K562 (cell line): Measurements from ENCODE around the gene UNC13C.

Experiments
- CTCF ChIP-seq, 3 experiments: IDR thresholded peaks in 2 of 3; conservative IDR thresholded peaks in 1 of 3; 2 replicates each; pipeline ENCODE4 v1.5.1; 2011 to 2012; ENCODE audit warnings: low read length in 3 of 3, mild to moderate bottlenecking in 3 of 3, control low read depth in 2 of 3, improper control_type of control experiment in 1 of 3, inconsistent platforms in 1 of 3, low read depth in 1 of 3, mixed read lengths in 1 of 3, moderate library complexity in 1 of 3; ENCODE audit not compliant: insufficient read depth in 2 of 3
- ETV5 ChIP-seq: sonication (generic); formaldehyde crosslinking; IDR thresholded peaks from 2 replicates; pipeline ENCODE4 v1.4.0; 2020; ENCODE audit warnings: low read depth, mild to moderate bottlenecking, missing genetic modification reagents
- FOXK1 ChIP-seq: sonication (generic); formaldehyde crosslinking; IDR thresholded peaks from 2 replicates; pipeline ENCODE4 v1.8.0; 2022; ENCODE audit warnings: missing genetic modification reagents, mild to moderate bottlenecking, borderline replicate concordance
- POLR2A ChIP-seq: fragments of 450-650 bp; conservative IDR thresholded peaks from 2 replicates; pipeline ENCODE4 v1.6.1; 2016
- POLR2AphosphoS5 ChIP-seq: IDR thresholded peaks from 2 replicates; pipeline ENCODE4 v1.6.1; 2011; ENCODE audit warnings: mild to moderate bottlenecking, low read depth, low read length, moderate library complexity; ENCODE audit not compliant: control insufficient read depth, insufficient read depth
- PRMT5 ChIP-seq: sonication (generic); formaldehyde crosslinking; IDR thresholded peaks from 2 replicates; pipeline ENCODE4 v1.5.0; 2020; ENCODE audit warnings: missing genetic modification reagents
- REST ChIP-seq, 2 experiments: fragments of 450-650 bp; formaldehyde crosslinking in 1 of 2; IDR thresholded peaks; 2 replicates each; pipeline versions ENCODE4 v1.4.0 to v1.6.1; 2014 to 2020; ENCODE audit warnings: mild to moderate bottlenecking in 2 of 2, borderline replicate concordance in 1 of 2, low read depth in 1 of 2
- SETDB1 ChIP-seq: IDR thresholded peaks from one replicate; pipeline ENCODE4 v1.6.1; 2012; ENCODE audit warnings: low read length, control low read depth, inconsistent platforms
- SRF ChIP-seq, 2 experiments: fragments of 250-450, 450-650 bp in 1 of 2; sonication (Bioruptor Pico) in 1 of 2; sonication (generic) in 1 of 2; formaldehyde crosslinking; IDR thresholded peaks; 2 replicates each; pipeline versions ENCODE4 v1.5.0 to v1.5.1; 2020 to 2022; ENCODE audit warnings: mild to moderate bottlenecking in 1 of 2, missing genetic modification reagents in 1 of 2
- ZBTB7A ChIP-seq: IDR thresholded peaks from 2 replicates; pipeline ENCODE4 v1.6.1; 2011; ENCODE audit warnings: low read depth, mild to moderate bottlenecking, low read length, moderate library complexity, borderline replicate concordance; ENCODE audit not compliant: control insufficient read depth
- ZFX ChIP-seq: sonication (generic); formaldehyde crosslinking; IDR thresholded peaks from 2 replicates; pipeline ENCODE4 v1.8.0; 2022; ENCODE audit warnings: mild to moderate bottlenecking, missing genetic modification reagents, moderate library complexity
- ZNF197 ChIP-seq: fragments of 200-800 bp; sonication (Bioruptor generic); IDR thresholded peaks from 2 replicates; pipeline ENCODE4 v1.6.1; 2016; ENCODE audit warnings: low read depth, missing genetic modification characterization, missing compliant biosample characterization
- TF ChIP-seq, protein P1 (sequence below): sonication (generic); formaldehyde crosslinking; IDR thresholded peaks from 2 replicates; pipeline ENCODE4 v1.8.1; 2023; ENCODE audit warnings: mild to moderate bottlenecking, missing genetic modification reagents

DNA sequence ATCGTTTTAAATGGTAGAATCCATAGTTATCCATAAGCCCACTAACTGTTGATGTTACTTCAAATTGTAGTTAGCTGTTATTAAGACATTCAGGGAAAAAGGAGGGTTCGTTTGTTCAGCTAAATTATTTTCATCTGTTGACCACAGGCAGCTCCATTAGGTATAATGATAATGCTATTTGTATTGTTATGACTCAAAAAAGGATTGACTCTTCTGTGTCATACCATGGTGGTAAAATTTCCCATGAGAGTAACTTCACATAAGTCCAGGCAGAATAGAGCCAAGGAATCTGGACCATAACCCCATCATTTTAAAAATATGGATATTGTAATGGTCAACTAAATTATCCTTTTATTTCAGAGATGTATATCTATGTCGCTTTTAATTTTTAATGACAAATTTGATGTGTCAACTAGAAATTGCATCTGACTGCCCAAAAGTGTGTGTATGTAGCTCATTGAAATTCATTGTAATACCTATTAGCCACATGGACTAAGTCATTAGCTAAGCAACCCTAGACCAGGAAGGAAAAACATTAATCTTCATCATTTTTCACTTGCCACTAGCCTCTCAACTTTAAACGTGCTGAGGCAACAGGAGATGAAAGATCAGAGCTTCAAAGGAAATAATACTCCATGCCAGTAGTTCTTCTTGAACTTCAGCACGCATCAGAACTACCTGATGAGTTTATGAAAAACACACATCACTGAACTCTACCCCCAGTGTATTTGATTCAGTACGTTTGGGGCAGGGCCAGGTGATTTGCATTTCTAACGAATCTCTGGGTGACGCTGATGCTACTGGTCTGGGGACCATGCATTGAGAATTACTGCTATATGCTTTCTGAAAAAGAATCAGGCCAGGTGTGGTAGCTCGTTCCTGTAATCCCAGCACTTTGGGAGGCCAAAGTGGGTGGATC, 537.7 kb downstream of the UNC13C start:
- no peak for TF ChIP-seq REST (IDR thresholded peaks at IDR 0.05; ENCODE audit: borderline replicate concordance)
- no peak for TF ChIP-seq REST (CRISPR knock-in tag; IDR thresholded peaks at IDR 0.05; ENCODE audit: low read depth)
- no peak for TF ChIP-seq ZBTB7A
- TF ChIP-seq PRMT5 (CRISPR knock-in tag) = no peak
- no peak for TF ChIP-seq POLR2AphosphoS5
- TF ChIP-seq CTCF (IDR thresholded peaks at IDR 0.05 in 2 of 3, conservative IDR thresholded peaks at IDR 0.05 in 1 of 3; ENCODE audit: insufficient read depth in 2 of 3, low read depth in 1 of 3, low read length in 3 of 3) = no peak
- TF ChIP-seq, protein P1, sequence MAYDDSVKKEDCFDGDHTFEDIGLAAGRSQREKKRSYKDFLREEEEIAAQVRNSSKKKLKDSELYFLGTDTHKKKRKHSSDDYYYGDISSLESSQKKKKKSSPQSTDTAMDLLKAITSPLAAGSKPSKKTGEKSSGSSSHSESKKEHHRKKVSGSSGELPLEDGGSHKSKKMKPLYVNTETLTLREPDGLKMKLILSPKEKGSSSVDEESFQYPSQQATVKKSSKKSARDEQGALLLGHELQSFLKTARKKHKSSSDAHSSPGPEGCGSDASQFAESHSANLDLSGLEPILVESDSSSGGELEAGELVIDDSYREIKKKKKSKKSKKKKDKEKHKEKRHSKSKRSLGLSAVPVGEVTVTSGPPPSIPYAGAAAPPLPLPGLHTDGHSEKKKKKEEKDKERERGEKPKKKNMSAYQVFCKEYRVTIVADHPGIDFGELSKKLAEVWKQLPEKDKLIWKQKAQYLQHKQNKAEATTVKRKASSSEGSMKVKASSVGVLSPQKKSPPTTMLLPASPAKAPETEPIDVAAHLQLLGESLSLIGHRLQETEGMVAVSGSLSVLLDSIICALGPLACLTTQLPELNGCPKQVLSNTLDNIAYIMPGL (CRISPR knock-in tag) = no peak
- no peak for TF ChIP-seq POLR2A
- no peak for TF ChIP-seq ZFX (CRISPR knock-in tag)
- TF ChIP-seq SRF (CRISPR knock-in tag; IDR thresholded peaks at IDR 0.05) = no peak
- TF ChIP-seq ZNF197 (CRISPR knock-in tag) = no peak
- no peak for TF ChIP-seq SETDB1
- TF ChIP-seq FOXK1 (CRISPR knock-in tag) = no peak
- TF ChIP-seq ETV5 (CRISPR knock-in tag) = no peak
